ENCODE results near the gene ARCN1.

The ARCN1 gene

DNA sequence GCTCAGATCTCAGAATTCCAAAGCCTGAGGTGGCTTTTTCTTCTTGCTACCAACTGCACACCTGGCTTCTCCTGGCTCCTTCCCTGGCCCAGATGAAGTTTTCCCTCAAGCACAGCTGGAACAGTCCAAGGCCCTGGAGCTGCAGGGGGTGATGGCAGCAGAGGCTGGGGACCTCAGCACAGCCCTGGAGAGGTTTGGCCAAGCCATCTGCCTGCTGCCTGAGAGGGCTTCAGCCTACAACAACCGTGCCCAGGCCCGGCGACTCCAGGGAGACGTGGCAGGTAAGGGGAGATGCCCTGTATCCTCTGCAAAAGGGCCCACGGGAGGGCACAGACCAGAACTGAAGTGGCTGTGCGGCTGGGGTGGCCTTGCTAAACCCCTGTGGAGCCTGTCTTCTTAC is 43.7 kb upstream of the ARCN1 start:
- TF ChIP-seq, protein P1, sequence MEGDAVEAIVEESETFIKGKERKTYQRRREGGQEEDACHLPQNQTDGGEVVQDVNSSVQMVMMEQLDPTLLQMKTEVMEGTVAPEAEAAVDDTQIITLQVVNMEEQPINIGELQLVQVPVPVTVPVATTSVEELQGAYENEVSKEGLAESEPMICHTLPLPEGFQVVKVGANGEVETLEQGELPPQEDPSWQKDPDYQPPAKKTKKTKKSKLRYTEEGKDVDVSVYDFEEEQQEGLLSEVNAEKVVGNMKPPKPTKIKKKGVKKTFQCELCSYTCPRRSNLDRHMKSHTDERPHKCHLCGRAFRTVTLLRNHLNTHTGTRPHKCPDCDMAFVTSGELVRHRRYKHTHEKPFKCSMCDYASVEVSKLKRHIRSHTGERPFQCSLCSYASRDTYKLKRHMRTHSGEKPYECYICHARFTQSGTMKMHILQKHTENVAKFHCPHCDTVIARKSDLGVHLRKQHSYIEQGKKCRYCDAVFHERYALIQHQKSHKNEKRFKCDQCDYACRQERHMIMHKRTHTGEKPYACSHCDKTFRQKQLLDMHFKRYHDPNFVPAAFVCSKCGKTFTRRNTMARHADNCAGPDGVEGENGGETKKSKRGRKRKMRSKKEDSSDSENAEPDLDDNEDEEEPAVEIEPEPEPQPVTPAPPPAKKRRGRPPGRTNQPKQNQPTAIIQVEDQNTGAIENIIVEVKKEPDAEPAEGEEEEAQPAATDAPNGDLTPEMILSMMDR (IDR thresholded peaks at IDR 0.05; ENCODE audit: insufficient read depth, missing control alignments): no peak
- no peak for DNase-seq (ENCODE audit: insufficient read length, low spot score)
- no peak for FAIRE-seq

DNA sequence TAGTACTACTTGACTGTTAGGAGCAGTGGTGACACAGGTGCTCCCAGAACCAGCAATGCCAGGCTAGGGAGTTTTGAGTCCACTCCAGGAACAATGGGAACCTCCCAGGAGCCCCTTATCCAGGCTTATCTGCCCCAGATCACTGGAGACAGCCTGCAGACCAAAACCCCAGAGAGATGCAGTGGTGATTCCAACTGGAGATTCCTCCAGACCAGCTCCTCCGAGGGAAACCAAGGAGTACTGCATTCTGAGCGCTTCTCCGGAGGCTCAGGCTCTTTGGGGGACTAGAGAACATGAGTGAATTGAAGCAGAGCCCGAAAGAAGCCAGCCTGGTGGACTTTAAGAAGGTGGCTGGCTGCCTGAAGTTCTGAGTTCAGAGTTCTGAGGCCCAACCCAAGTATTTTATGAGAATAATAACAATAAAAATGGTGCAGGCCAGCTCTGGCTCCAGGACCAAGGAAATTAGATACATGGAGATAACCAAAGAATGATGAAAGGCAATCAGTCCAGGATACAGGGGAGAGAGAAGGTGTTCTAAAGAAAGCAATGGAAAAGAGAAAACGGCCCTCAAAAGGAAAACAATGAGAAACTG is 42.5 kb upstream of the ARCN1 start:
- FAIRE-seq (no peak), DNase-seq (ENCODE audit: insufficient read length, low spot score) (no peak)
- TF ChIP-seq, protein P1 (IDR thresholded peaks at IDR 0.05; ENCODE audit: insufficient read depth, missing control alignments): no peak

DNA sequence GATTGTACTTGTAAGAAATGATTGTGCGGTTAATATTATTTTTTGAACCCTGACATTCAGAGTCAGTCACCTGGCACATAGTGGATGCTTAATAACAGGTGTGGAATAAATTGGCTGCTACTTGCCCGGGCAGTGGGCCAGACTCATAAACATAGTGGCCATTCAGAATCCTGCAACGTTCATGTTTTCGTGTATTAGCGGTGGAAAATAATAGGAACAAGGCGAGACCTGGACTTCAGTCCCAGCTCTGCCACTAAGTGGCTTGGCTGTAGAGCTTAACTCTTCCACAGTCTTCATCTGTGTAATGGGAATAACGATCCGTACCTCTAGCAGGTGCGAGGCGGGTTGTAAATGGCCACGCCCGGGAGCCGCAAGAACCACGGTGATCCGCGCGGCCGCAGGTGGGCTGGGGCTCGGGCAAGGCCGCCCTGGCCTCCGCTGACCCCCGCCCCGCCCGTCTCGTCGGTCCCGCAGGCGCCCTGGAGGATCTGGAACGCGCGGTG is 42.0 kb upstream of the ARCN1 start:
- TF ChIP-seq, protein P1 (IDR thresholded peaks at IDR 0.05; ENCODE audit: insufficient read depth, missing control alignments): no peak
- DNase-seq (ENCODE audit: insufficient read length, low spot score) (no peak), FAIRE-seq (no peak)

DNA sequence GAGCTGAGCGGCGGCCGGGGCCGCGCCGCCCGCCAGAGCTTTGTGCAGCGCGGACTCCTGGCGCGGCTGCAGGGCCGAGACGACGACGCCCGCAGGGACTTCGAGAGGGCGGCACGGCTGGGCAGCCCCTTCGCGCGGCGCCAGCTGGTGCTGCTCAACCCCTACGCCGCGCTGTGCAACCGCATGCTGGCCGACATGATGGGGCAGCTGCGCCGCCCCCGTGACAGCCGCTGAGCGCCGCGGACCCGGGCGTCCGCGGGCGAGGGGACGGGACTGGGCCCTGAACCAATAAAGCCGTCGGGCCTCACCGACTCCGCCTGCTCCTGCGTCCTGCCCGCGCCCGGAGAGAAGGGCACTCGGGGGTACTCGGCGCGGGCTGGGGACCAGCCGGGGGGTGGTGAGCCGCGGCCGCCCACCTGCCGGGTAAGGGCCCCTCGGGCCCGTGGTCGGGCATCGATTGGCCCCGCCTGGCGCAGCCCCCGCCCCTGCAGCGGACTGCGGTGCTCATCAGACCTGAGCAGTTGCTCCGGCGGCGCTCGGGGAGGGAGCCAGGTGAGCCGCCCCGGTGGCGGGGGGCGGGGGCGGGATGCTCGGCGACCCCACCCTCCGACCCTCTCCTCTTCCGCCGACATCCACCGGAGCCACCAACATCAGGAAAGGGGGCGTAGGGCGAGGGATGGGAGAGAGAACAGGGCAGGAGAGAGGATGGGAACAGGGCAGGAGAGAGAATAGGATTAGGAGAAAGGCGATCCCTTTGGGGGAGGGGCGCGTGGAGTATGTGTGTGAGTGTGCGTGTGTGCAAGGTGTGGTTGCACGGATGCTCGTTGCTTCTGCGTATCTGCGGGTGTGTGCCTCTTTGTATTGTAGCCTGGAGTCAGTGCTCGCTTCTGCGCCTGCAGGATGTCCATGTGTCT is 41.3 kb upstream of the ARCN1 start, which contains the start of gene TMEM25:
Gene TMEM25 (plus strand): TSS at position 510 of the 914 bp plus-strand sequence. CDS start 610 bp downstream, outside the sequence.
- FAIRE-seq: no peak
- peak; percentile 96 for DNase-seq (ENCODE audit: insufficient read length, low spot score)
- TF ChIP-seq, protein P1 (IDR thresholded peaks at IDR 0.05; ENCODE audit: insufficient read depth, missing control alignments): no peak

DNA sequence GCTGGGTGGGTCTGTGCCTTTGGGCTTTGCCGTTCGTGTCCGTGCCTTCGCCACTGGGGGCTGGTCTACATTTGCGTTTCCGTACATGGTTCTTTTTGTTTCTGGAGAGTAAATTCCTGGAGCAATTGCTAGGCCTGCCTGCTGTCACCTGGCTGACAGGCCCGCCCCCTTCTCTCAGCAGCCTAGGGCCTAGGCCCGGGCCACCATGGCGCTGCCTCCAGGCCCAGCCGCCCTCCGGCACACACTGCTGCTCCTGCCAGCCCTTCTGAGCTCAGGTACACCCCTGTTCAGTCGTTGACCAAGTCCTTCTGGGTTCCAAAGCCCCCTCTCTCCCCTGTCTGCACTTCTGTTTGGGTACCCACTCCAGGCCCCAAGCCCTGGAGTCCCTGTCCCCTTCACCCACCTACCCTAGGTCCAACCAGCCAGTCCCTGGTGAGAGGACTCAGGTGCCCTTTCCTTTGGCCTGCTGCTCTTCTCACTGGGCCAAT is 40.6 kb upstream of the ARCN1 start:
- TF ChIP-seq, protein P1 (IDR thresholded peaks at IDR 0.05; ENCODE audit: insufficient read depth, missing control alignments): no peak
- FAIRE-seq (no peak), DNase-seq (ENCODE audit: insufficient read length, low spot score) (no peak)

DNA sequence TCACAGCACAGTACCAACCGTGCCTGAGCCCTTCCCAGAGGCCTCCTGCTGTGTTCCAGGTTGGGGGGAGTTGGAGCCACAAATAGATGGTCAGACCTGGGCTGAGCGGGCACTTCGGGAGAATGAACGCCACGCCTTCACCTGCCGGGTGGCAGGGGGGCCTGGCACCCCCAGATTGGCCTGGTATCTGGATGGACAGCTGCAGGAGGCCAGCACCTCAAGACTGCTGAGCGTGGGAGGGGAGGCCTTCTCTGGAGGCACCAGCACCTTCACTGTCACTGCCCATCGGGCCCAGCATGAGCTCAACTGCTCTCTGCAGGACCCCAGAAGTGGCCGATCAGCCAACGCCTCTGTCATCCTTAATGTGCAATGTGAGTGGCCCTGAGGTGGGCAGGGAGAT is 40.1 kb upstream of the ARCN1 start:
- TF ChIP-seq, protein P1 (IDR thresholded peaks at IDR 0.05; ENCODE audit: insufficient read depth, missing control alignments): no peak
- no peak for FAIRE-seq
- no peak for DNase-seq (ENCODE audit: insufficient read length, low spot score)

Data from D721Med (cell line).